Tibial nerve (tissue), 4 donors: ENCODE data around the gene RGL4.

Experiments used
- EP300 ChIP-seq, 2 donors: sonication (generic); formaldehyde crosslinking; IDR thresholded peaks; one replicate each; pipeline ENCODE4 v1.6.1; 2017; ENCODE audit warnings: antibody characterized with exemption in 2 of 2, mild to moderate bottlenecking in 1 of 2
- POLR2A ChIP-seq, 2 donors: fragments of 450-650 bp; IDR thresholded peaks; one replicate each; pipeline ENCODE4 v1.6.1; 2017; ENCODE audit warnings: antibody characterized with exemption in 2 of 2, mild to moderate bottlenecking in 2 of 2, moderate library complexity in 2 of 2
- TF ChIP-seq, protein P1 (sequence below), 5 experiments: fragments of 200-600 bp in 3 of 5; fragments of 450-650 bp in 2 of 5; sonication (generic) in 3 of 5; IDR thresholded peaks; one replicate each; pipeline ENCODE4 v1.5.1; 2016 to 2019; ENCODE audit warnings: antibody characterized with exemption in 5 of 5, mild to moderate bottlenecking in 3 of 5, moderate library complexity in 2 of 5

DNA sequence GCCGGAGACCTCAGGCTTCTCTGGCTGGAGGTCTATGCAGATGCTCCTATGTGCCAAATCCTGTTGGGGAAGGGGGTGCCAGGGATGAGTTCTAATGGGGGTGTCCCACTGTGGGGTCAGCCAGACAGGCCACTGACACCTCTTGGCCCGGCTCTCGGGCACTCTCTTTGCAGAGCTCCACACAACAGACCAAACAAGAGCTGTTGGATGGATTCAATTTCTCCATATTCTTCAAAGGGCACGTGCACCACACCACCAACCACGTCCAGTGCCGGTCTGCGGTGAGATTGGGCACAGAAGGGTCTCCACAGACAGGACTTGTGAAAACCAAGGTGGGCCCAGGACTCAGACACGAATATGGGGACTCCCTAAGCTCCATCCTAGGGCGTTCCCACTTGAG, 2.2 kb upstream of the RGL4 start:
- TF ChIP-seq, protein P1, sequence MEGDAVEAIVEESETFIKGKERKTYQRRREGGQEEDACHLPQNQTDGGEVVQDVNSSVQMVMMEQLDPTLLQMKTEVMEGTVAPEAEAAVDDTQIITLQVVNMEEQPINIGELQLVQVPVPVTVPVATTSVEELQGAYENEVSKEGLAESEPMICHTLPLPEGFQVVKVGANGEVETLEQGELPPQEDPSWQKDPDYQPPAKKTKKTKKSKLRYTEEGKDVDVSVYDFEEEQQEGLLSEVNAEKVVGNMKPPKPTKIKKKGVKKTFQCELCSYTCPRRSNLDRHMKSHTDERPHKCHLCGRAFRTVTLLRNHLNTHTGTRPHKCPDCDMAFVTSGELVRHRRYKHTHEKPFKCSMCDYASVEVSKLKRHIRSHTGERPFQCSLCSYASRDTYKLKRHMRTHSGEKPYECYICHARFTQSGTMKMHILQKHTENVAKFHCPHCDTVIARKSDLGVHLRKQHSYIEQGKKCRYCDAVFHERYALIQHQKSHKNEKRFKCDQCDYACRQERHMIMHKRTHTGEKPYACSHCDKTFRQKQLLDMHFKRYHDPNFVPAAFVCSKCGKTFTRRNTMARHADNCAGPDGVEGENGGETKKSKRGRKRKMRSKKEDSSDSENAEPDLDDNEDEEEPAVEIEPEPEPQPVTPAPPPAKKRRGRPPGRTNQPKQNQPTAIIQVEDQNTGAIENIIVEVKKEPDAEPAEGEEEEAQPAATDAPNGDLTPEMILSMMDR (IDR thresholded peaks at IDR 0.05), result no peak
- TF ChIP-seq EP300 (IDR thresholded peaks at IDR 0.05) (no peak), POLR2A (IDR thresholded peaks at IDR 0.05) (no peak)
